HepG2 (cell line): ENCODE data around the gene BCL2A1. TPM values are rescaled to one million over a fixed set of nuclear protein-coding genes. Genes with fewer than 3 reads are reported as not detected.
A peak's percentile ranks its signal among the peaks of the same experiment; 100 is the strongest.

Experiments used
- FIP1L1 ChIP-seq: fragments of 200-400 bp; formaldehyde crosslinking; IDR thresholded peaks from 2 replicates; pipeline ENCODE4 v1.6.1; 2018; ENCODE audit warnings: low read depth, mild to moderate bottlenecking, low read length, moderate library complexity, borderline replicate concordance; ENCODE audit not compliant: insufficient read depth
- MTF1 ChIP-seq: sonication (generic); formaldehyde crosslinking; IDR thresholded peaks from 2 replicates; pipeline ENCODE4 v1.5.0; 2020; ENCODE audit warnings: missing genetic modification reagents
- NCOA2 ChIP-seq: sonication (generic); formaldehyde crosslinking; IDR thresholded peaks from 2 replicates; pipeline ENCODE4 v1.8.0; 2022; ENCODE audit warnings: inconsistent platforms
- PLSCR1 ChIP-seq: sonication (generic); formaldehyde crosslinking; IDR thresholded peaks from 2 replicates; pipeline ENCODE4 v1.5.0; 2020; ENCODE audit warnings: missing genetic modification reagents, mild to moderate bottlenecking, borderline replicate concordance
- REPIN1 ChIP-seq: sonication (generic); formaldehyde crosslinking; IDR thresholded peaks from 2 replicates; pipeline ENCODE4 v1.8.0; 2022; ENCODE audit warnings: missing genetic modification reagents, low read depth, mild to moderate bottlenecking, borderline replicate concordance
- RFX1 ChIP-seq: fragments of 450-650 bp; IDR thresholded peaks from 2 replicates; pipeline ENCODE4 v1.6.1; 2017
- SP5 ChIP-seq: IDR thresholded peaks from 2 replicates; pipeline ENCODE4 v1.6.1; 2016; ENCODE audit warnings: low read depth, borderline replicate concordance
- SYNCRIP ChIP-seq: fragments of 200-400 bp; formaldehyde crosslinking; IDR thresholded peaks from 2 replicates; pipeline ENCODE4 v1.6.1; 2018; ENCODE audit warnings: mild to moderate bottlenecking, low read depth, low read length; ENCODE audit not compliant: insufficient read depth
- TCF12 ChIP-seq, 2 experiments: fragments of 450-650 bp in 1 of 2; sonication (generic) in 1 of 2; formaldehyde crosslinking in 1 of 2; IDR thresholded peaks; 2 replicates each; pipeline versions ENCODE4 v1.6.1 to v1.8.0; 2017 to 2022; ENCODE audit warnings: antibody characterized with exemption in 1 of 2, mild to moderate bottlenecking in 1 of 2, missing genetic modification reagents in 1 of 2, moderate library complexity in 1 of 2
- ZBTB2 ChIP-seq: sonication (generic); formaldehyde crosslinking; IDR thresholded peaks from 2 replicates; pipeline ENCODE4 v1.8.0; 2022; ENCODE audit warnings: low read depth, missing genetic modification reagents
- ZBTB40 ChIP-seq, 2 experiments: fragments of 450-650 bp in 1 of 2; sonication (generic) in 1 of 2; formaldehyde crosslinking in 1 of 2; IDR thresholded peaks; 2 replicates each; pipeline versions ENCODE4 v1.6.1 to v1.8.0; 2016 to 2022; ENCODE audit warnings: antibody characterized with exemption in 1 of 2, mild to moderate bottlenecking in 1 of 2, missing genetic modification reagents in 1 of 2
- ZFY ChIP-seq: sonication (generic); formaldehyde crosslinking; IDR thresholded peaks from 2 replicates; pipeline ENCODE4 v1.4.0; 2020; ENCODE audit warnings: missing genetic modification reagents
- ZKSCAN1 ChIP-seq: fragments of 150-350 bp; IDR thresholded peaks from 2 replicates; pipeline ENCODE4 v1.6.1; 2014; ENCODE audit warnings: low read length
- ZNF549 ChIP-seq: sonication (generic); formaldehyde crosslinking; IDR thresholded peaks from 2 replicates; pipeline ENCODE4 v1.5.0; 2020; ENCODE audit warnings: missing genetic modification reagents
- ZNF580 ChIP-seq: IDR thresholded peaks from 2 replicates; pipeline ENCODE4 v1.6.1; 2016; ENCODE audit warnings: low read depth, borderline replicate concordance
- polyA plus RNA-seq, 8 experiments: library from polyadenylated mRNA; depleted of rRNA in 3 of 8; stranded (reverse) in 7 of 8; unstranded in 1 of 8; fragments of >200 nt; fragmentation: Illumina TruSeq in 4 of 8; extraction: Trizol in 4 of 8; gene quantifications; 2 replicates each; pipeline versions ENCODE4 v1.2.1 to v1.2.3, GENCODE V29; 2011 to 2016; ENCODE audit warnings: low read depth in 4 of 8, missing spikeins in 1 of 8, mixed read lengths in 1 of 8; ENCODE audit not compliant: insufficient read depth in 1 of 8
- total RNA-seq, 5 experiments: library from RNA; depleted of rRNA; stranded (reverse); fragments of >200 nt; fragmentation: Illumina TruSeq; extraction: Trizol; gene quantifications; 2 replicates each; pipeline ENCODE4 v1.2.3, GENCODE V29; 2016; ENCODE audit warnings: low read depth in 1 of 5

BCL2A1 gene
- total and polyA plus RNA-seq, 2 of the 13 experiments (the other 11 are each of a cell fraction or from before 2014, with no cell fraction given): 0.08 to 0.31 TPM

- TF ChIP-seq ZBTB40 (IDR thresholded peaks at IDR 0.05) (no peak), ZBTB40 (CRISPR knock-in tag; IDR thresholded peaks at IDR 0.05) (0 out of 2 replicates have a peak, but pooled peaks have one; percentile 6), TCF12 (IDR thresholded peaks at IDR 0.05) (no peak), TCF12 (CRISPR knock-in tag; IDR thresholded peaks at IDR 0.05) (peak; percentile 85), RFX1 (no peak), SYNCRIP (no peak), ZKSCAN1 (0 out of 2 replicates have a peak, but pooled peaks have one; percentile 47), ZFY (CRISPR knock-in tag) (peak; percentile 37), ZNF549 (CRISPR knock-in tag) (no peak), FIP1L1 (no peak), MTF1 (CRISPR knock-in tag) (no peak), PLSCR1 (CRISPR knock-in tag) (no peak), NCOA2 (CRISPR knock-in tag) (peak; percentile 74), SP5 (CRISPR knock-in tag) (no peak), ZNF580 (CRISPR knock-in tag) (no peak), REPIN1 (CRISPR knock-in tag) (no peak), ZBTB2 (no peak)
Observed at GRCh38 chr15:79978655-79979514, 7.9 kb upstream of the BCL2A1 start (continued).
